Pancreas (tissue), 10 donors: Measurements from ENCODE around the gene DGKD. TPM values are rescaled to one million over a fixed set of nuclear protein-coding genes. Genes with fewer than 3 reads are reported as not detected.

Experiments used
- ATAC-seq, 4 donors: fragments of 200-7000 bp; cut with Tn5 transposase; one replicate each; pipeline versions ENCODE4 v1.8.0 to v1.9.1; 2020; ENCODE audit warnings: mild to moderate bottlenecking in 4 of 4, moderate library complexity in 4 of 4
- DNase-seq, 6 donors: peaks; one replicate each; pipeline ENCODE4 v3.0.0-alpha.2; 2020
- FAIRE-seq: peaks from 2 replicates; lab custom pipeline; 2012; peaks lifted over from hg19 to GRCh38; lab: Jason Lieb, UNC
- H3K27ac ChIP-seq, 4 donors: fragments of 200-600 bp; sonication (generic); 1 replicate in 3 of 4; 2 replicates in 1 of 4; pipeline versions ENCODE4 v1.5.0 to v1.8.0; 2020
- H3K27me3 ChIP-seq, 4 donors: fragments of 200-600 bp; one replicate each; pipeline ENCODE4 v1.8.0; 2021
- H3K36me3 ChIP-seq, 3 donors: fragments of 200-600 bp; sonication (generic) in 1 of 3; one replicate each; pipeline versions ENCODE4 v1.5.0 to v1.8.0; 2020 to 2021
- H3K4me1 ChIP-seq, 3 donors: fragments of 200-600 bp; one replicate each; pipeline ENCODE4 v1.8.0; 2021
- H3K4me3 ChIP-seq, 4 donors: fragments of 200-600 bp; sonication (generic) in 2 of 4; one replicate each; pipeline versions ENCODE4 v1.5.0 to v1.8.0; 2020 to 2021
- H3K9me3 ChIP-seq, 4 donors: fragments of 200-600 bp; one replicate each; pipeline ENCODE4 v1.8.0; 2021
- WGBS, 2 donors: extraction: QIAGEN DNeasy Blood & Tissue Kit; methylation state at CpG; one replicate each; pipeline ENCODE4 v1.1.7; 2013; 5-methylcytosine and 5-hydroxymethylcytosine counted together
- intact Hi-C, 3 donors: fragments of 100-400 bp; cut with DNase I; formaldehyde crosslinking; loops; one replicate each; pipeline versions ENCODE4 v1.11.1 to v1.14.2; 2022
- polyA plus RNA-seq, 2 donors: library from polyadenylated mRNA; stranded (reverse); fragments of 200-250 nt; gene quantifications; one replicate each; pipeline ENCODE4 v1.2.3, GENCODE V29; 2013
- total RNA-seq, 6 donors: library from RNA; stranded (reverse); fragmentation: NEBNext Ultra II Directional in 4 of 6; extraction: Animal tissue kit (Norgen Biotek cat#: 25700) in 4 of 6; gene quantifications; one replicate each; pipeline versions ENCODE4 v1.2.1 to v1.2.4, GENCODE V29; 2021 to 2023
- TF ChIP-seq, protein P1 (sequence below), 4 donors: fragments of 200-600 bp; sonication (generic) in 3 of 4; IDR thresholded peaks; one replicate each; pipeline versions ENCODE4 v1.5.0 to v1.8.0; 2021; ENCODE audit warnings: antibody characterized with exemption in 4 of 4
- donor health status: healthy with polysubstance abuse.
- donor health status: DM: no; HTN: no; CAD: no; lungs with moderate emphysema.
- donor health status: DM: no; HTN: no; CAD: no.
- donor health status: control.
- donor health status: control.
- donor health status: Bipolar disorder and iron deficiency.
- donor health status: DM: yes; HTN: yes; CAD: no.
- donor health status: DM: no; HTN: no; CAD: no.
- donor health status: DM: no; HTN: no; CAD: no.
- donor health status: DM: yes; HTN: yes; CAD: no.

DGKD gene
- total and polyA plus RNA-seq, 8 donors: 6.7 to 16.3 (median 8.9) TPM

DNA sequence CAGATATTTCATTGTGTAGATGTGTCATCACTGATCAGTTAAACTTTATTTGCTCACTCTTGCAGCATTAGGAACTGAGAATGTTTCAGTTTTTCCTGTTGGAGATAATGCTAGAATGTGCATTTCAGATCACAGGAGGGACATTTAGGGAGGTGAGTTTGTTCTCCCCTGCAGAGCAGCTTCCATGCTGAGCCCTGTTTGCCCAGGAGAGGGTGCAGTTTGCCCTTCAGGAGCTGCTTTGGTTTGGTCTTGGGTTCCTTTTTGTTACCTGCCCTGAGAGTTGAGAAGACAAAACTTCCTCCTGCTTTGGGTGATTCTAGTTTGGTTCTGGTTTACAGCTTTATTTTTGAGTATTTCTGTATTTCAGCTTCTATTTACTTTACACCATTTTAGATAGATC lies 49.9 kb downstream of the DGKD start:
- Histone ChIP-seq H3K27me3 (no peaks in the 10 kb centered on the region), H3K27ac (no peak overlapping the region), H3K4me1 (peaks cover 5 to 11% (median 8%) of the 10 kb centered on the region in 3 donors), H3K4me3 (no peak overlapping the region), H3K9me3 (no peaks in the 10 kb centered on the region), H3K36me3 (no peaks in the 10 kb centered on the region)
- FAIRE-seq: no peak
- TF ChIP-seq, protein P1, sequence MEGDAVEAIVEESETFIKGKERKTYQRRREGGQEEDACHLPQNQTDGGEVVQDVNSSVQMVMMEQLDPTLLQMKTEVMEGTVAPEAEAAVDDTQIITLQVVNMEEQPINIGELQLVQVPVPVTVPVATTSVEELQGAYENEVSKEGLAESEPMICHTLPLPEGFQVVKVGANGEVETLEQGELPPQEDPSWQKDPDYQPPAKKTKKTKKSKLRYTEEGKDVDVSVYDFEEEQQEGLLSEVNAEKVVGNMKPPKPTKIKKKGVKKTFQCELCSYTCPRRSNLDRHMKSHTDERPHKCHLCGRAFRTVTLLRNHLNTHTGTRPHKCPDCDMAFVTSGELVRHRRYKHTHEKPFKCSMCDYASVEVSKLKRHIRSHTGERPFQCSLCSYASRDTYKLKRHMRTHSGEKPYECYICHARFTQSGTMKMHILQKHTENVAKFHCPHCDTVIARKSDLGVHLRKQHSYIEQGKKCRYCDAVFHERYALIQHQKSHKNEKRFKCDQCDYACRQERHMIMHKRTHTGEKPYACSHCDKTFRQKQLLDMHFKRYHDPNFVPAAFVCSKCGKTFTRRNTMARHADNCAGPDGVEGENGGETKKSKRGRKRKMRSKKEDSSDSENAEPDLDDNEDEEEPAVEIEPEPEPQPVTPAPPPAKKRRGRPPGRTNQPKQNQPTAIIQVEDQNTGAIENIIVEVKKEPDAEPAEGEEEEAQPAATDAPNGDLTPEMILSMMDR (IDR thresholded peaks at IDR 0.05): peak in 3 of 4 donors; percentile 17 to 45 (median 38)
- ATAC-seq: peak in 3 of 4 donors; percentile 65 to 73 (median 73)
- peak in 1 of 6 donors; percentile 38 for DNase-seq
- intact Hi-C loops: no loop called here

DNA sequence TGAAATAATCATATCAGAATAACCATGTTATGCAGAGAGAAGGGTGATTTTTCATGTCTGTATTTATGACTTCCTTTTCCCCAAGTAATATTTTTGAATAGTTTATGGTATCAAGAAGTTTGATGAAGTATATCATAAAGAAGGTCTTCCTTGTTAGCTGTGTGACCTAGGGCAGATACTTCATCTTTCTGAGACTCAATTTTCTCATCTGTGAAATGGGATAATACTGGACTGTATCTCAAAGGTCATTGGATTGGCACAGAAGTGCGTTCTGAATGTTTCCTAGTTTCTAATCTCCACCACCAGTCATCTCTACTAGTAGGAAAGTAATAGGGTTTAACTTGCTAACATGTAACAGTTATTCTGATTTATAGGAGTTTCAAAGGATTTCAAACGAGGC lies 52.6 kb downstream of the DGKD start:
- 78 to 79% methylated on average over 2 of the region's 2 CpGs for WGBS, 2 donors
- FAIRE-seq (no peak), ATAC-seq (no peak), DNase-seq (no peak)
- no peaks in the 10 kb centered on the region for H3K9me3 ChIP-seq
- TF ChIP-seq, protein P1 (IDR thresholded peaks at IDR 0.05): no peak
- H3K27me3 ChIP-seq: no peaks in the 10 kb centered on the region
- no peak overlapping the region for H3K27ac ChIP-seq
- no peaks in the 10 kb centered on the region for H3K36me3 ChIP-seq
- intact Hi-C loops: no loop called here
- H3K4me1 ChIP-seq: peaks cover 19 to 24% (median 24%) of the 10 kb centered on the region in 3 donors
- H3K4me3 ChIP-seq: no peak overlapping the region

DNA sequence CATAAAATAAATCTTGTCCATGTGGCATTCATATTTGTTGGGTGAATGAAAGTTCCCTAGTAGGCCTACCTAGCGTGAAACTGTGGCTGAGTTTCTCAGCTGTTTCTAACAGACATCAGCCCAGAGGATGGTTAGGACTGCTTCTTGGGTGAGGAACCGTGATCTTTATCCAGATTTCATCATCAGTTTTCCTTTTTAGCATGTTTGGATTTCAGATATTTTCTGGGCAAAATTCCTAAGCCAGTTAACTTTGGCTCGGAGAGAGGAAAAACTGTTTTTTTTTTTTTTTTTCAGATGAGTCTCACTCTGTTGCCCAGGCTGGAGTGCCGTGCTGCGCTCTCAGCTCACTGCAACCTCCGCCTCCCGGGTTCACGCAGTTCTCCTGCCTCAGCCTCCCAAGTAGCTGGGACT lies 53.5 kb downstream of the DGKD start:
- Histone ChIP-seq H3K9me3 (no peaks in the 10 kb centered on the region), H3K4me3 (no peak overlapping the region), H3K4me1 (peaks cover 19 to 24% (median 24%) of the 10 kb centered on the region in 3 donors), H3K36me3 (no peaks in the 10 kb centered on the region), H3K27ac (no peak overlapping the region), H3K27me3 (no peaks in the 10 kb centered on the region)
- no peak for FAIRE-seq
- intact Hi-C loops: no loop called here
- TF ChIP-seq, protein P1 (IDR thresholded peaks at IDR 0.05): no peak
- no peak for DNase-seq
- peak in 1 of 4 donors; percentile 5 for ATAC-seq
- WGBS, 2 donors: 81 to 83% methylated on average over 8 of the region's 8 CpGs

DNA sequence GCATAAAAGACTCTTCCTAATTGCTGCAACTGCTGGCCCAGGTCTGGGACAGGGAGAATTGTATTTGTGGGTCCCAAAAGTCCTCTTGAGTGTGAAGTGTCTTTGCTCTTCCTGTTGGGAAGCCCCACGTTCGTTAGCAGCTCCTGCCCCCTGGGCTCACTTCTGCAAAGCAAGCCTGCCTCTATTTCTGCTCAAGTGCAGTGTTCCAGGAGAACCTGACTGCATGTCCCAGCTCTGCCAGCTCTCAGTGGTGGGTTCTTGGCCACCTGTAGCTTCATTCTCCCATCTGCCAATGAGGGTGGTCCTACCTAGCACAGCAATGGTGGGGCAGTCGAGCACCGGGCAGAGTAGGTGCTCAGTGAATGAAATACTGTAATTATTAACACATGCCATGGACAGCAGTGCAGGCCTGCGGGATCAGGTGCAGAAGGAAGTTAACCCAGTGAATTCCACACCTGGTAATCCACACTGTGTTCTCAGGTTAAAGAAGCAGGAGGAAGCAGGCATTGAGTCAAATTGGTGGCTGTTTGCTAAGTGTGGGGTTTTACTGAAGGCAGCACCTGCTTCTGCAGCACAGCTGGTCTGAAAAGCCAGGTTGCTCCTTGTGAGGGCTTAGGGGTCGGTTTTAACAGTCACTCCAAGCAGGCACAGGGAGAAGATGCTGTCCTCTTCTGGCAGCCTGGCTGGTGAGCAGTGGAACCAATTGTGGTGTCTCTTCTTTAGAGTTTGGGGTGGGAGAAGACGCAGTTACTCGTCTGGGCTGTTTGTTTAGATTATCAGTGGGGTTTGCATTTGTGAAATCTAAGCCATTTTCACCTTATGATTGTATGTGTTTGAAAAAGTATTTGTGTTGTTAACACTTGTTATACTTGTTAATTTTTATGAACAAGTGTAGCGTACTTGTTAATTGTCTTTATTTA lies 54.3 kb downstream of the DGKD start:
- TF ChIP-seq, protein P1 (IDR thresholded peaks at IDR 0.05): no peak
- no peaks in the 10 kb centered on the region for H3K9me3 ChIP-seq
- peak in 1 of 6 donors; percentile 28 for DNase-seq
- peak overlapping the region in 2 of 4 donors; percentile 15 to 41 for H3K27ac ChIP-seq
- peaks cover 19 to 24% (median 24%) of the 10 kb centered on the region in 3 donors for H3K4me1 ChIP-seq
- H3K36me3 ChIP-seq: no peaks in the 10 kb centered on the region
- FAIRE-seq: no peak
- WGBS, 2 donors: 37 to 40% methylated on average over 9 of the region's 9 CpGs
- intact Hi-C loops: no loop called here
- ATAC-seq: peak; percentile 36 to 67 (median 58)
- H3K4me3 ChIP-seq: no peak overlapping the region
- H3K27me3 ChIP-seq: no peaks in the 10 kb centered on the region
